ENCODE measurements around the gene APOL2.
"Not testable (repeated sequence)": the region's sequence is repeated elsewhere in the genome, so short reads cannot be mapped to it uniquely, and the experiment has no call there.

The APOL2 gene

DNA sequence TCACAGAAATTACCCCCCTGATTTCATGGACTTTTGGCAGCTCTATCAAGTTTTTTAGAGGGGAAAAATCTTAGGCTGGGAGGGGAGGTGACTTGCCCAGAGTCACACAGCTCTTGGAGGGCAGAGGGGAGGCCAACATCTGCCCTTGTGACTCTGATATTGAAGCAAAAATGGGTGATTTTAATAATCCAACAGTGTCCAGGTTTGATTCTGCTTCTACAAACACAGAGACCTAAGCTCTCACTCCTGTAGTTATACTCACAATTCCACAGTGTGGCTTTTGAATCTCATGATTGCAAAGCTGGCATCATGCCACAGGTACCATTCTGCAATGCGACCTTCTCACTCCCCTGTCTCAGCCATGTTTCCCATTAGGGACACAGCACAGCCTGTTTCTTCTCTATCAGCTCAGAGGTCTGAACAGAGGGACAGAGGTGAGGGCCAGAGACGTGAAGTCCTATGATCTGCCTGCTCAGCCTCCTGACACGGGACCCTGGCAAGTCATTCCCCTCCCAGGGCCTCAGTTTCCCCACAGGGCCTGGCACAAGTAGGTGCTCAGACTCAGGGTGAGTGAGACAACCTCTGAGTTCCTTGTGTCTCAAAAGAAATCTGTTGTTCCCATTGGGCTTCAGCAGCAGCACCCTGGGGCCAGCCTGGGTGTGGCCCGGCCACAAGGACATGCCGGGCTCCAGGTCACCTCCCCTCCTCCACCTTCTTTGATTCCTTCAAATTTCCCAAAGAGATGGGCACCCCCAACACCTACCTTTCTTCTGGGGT, 766 bp downstream of the APOL2 start:
- peak; percentile 47 for DNase-seq

DNA sequence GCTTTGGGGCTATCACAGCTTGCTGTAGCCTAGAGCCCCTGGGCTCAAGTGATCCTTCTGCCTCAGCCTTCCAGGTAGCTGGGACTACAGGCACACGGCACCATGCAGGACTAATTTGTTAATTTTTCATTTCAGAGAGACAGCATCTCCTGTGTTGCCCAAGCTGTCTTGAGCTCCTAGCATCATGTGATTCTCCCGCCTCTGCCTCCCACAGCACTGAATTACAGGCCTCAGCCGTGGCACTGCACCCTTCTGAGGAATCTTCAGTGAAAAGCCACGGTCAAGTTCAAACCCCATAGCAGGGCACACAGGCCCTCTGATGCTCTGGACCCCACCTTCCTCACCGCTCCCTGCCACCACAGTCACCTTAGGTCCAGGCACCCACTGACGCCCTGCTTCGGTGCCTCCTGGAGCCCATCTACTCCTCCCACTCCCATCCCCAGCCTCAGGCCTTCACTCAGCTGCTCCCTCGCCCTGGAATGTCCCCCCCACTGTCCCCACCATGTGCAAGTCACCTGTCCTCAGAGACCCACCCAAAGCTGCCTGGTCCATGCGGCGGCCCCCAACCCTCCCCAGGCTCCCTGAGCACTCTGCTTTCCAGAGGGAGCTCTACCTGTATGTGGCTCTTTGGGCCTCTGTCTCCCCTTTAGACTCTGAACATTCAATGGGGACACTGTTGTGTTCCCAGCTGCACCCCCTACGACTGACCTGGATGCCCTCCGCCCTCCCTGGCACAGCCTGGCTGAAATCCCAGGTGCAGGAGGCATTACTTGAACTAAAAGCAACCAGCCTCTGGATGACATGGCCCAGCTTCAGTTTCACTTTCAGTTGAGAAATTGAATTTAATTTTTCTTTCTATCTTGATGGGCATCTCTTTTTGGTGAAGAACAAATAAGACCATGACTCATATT, 1.6 kb downstream of the APOL2 start:
- DNase-seq = no peak

DNA sequence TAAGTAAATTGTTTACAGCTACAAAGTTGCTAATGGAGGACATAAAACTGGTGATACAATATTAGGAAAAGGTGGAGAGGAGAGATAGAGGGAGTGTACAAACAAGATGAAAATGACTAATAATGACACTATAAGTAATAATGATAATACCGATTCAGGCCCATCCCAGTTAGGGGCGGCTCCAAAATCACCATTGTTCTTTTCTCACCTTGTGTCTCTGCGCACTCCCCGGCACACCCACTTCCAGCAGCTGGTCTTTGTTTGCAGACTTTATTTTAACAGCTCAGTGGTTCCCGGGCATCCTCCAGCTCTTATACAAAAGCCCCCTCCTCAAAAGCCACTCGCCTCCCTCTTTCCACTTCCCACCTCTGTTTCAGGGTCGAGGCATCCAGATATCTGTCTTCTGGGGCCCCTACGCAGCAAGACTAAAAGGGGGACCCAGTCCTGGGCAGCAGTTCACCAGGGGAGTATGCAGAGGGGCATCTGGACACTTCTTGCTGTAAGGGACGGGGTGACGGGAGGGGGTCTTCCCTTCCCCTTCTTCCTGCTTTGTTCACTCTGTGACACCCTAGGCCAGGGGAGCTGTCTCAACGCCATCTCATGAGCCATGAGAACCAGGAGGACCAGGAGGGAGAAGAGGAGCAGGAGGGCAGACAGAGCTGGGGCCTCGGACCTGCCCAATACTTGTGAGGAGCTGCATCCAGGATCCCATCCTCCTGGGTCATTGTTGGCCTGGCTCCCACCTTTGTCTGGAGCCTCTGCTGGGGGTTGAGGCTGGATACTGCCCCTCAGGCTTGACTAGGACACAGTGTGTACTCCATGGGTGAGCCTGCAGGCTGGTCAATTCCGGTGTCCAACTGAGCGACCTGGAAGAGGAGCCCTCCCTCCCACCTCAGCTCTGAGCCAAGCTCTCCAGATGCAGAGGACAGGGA, 2.7 kb downstream of the APOL2 start:
- DNase-seq = no peak

DNA sequence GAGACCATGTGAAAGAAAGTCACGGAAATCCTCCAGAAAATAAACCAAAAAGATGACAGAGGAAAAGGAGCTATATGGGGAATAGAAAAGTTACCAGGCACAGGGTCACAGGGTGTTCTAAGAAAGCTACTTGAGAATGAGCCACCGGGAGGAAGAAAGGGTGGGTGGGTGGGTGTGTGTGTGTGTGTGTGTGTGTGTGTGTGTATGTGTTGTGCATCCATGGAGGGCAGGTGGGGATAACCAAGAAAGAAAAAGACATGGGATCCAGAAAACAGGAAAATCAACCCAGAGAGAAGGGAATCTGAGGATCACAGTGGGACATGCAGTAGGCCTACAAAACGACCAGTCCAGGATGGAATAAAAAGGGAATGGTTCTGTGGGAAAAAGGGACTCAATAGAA, 3.7 kb downstream of the APOL2 start:
- DNase-seq = no peak

DNA sequence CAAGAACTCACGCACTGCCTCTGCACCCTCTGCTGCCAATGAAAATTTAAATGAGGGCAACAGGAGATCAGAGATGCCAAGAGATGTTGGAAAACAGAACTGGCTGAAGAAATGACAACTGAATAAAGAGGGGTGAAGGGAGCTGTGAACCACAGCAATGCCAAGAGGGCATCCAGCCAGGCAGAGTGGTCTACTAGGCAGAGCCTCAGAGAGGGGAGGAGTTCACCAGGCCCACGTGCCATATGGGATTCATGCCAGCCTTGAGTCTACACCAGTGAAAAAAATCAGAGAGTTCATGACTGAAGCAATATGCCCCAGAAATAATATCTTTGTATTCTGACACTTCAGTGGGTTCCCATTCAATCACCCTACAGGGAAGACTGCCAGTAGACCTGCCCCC, 4.4 kb downstream of the APOL2 start:
- DNase-seq = no peak

DNA sequence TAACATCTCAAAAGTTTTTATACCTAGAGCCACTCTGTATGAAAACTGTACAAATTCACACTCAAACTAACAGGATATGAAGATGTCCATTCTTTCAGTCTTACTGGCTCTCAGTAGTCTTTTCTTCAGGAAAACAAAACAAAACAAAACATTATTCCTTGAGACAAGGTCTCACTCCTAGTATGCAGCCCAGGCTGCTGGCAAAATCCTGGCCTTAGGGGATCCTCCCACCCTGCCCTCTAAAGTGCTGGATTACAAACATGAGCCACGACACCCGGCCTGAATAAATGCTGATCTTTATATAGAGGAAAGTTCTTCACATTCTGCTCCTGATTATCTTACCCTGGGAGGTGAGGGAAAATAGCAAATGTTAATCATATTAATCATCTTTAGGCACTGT, 5.1 kb downstream of the APOL2 start:
- DNase-seq = no peak

DNA sequence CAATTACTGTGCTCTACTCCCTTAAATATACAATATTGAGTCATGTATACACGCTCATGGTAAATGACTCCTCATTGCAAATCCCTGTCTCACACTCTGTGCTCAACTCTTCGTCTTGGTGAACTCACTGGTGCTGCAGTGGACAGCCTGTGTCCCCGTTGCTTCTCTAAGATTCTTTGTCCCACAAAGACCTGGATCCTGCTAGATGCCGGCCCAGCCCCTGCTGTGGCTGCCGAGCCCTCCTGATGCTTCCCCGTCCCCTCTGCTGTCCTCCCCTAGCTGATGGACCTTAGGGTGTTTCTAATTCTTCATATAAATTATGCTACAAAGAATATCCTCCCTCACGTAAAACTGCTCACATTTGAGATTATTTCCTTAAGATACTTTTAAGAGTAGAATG, 5.5 kb downstream of the APOL2 start:
- DNase-seq = no peak

DNA sequence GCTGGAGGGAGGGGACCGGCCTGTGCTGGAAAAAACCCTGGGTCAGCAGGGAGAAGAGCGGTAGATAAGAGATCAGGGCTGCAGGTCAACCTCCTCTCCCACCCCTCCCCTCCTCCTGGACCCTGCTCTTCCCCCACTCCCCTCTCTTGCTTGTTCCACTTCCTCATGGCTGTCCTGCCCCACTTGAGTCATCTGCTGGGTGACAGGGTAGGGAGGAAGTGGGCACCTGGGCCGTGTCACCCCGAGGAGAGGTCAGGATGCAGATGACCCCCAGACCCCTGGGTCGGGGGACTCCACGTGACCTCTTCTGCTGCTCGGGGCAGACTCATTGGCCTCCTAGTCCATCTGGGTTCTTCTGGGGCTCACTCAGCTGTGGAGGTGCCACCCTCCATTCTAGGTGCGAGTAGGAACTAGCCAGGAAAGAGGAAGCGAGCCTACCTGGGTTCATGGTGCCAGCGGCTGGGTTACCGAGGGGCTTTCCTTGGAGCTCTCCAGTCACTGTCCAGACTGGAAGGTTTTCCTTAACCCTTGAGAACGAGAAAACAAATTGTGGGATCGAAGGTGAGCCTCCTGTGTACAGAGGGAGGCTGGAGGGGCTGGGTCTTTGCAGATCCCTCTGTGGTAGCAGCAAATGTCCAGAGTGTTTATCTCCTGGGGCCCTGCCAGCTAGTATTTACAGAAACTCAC, 6.5 kb downstream of the APOL2 start:
- DNase-seq = no peak

DNA sequence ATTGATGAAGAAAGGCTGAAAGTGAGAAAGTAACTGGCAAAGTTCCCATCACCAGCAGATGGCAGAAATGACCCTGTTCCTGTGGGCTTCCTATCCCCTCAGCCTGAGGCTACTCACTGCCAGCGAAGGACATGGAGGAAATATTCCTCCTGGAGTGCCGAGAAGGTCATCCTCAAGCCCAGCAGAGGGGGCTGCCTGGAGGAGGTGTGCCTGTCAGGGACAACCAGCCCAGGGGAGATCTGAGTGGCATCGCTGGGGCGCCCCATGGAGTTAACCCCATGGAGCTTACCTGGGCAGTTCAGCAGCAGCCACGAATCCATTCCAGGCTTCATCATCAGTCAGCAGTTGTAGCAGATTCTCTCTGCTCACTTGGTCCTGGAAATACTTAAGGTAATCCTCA, 8.3 kb downstream of the APOL2 start:
- DNase-seq = not testable (repeated sequence)

DNA sequence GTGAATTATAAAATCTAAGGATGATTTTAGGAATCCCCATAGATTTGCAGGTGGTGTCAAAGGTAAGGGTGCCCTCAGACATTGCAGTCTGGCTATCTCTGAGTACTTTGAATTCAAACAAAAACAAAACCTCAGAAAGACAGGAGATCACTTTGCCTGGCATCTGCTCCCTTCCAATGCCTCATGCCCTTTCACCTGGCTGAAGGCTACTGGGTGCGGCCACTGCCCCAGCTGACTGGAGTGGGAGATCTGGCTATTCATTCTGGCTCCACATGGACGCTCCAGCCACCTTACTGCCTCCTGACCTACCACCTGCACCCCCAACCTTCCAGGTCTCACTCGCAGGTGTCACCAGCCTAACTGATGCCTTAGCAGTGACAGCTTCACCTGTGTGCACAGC, 9.7 kb downstream of the APOL2 start:
- DNase-seq = not testable (repeated sequence)

DNA sequence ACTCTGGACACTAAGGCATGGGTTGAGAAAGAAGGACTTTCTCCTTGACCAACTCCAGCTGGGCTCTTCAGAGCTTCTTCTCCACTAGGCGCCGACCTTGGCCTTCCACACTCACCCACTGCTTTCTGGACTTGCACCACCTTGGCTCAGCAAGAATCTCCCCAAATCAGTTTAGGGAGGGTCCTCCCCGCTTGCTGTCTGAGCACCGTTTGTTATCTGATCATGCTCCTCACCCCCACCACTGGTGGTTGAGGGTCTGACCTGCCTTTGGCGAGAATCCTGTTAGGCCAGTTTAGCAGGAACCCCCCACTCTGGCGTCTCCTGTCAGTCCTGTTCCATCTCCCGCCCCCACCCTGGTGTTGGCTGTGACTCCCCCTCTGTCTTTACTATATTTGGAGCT, 10.4 kb downstream of the APOL2 start:
- DNase-seq = no peak

DNA sequence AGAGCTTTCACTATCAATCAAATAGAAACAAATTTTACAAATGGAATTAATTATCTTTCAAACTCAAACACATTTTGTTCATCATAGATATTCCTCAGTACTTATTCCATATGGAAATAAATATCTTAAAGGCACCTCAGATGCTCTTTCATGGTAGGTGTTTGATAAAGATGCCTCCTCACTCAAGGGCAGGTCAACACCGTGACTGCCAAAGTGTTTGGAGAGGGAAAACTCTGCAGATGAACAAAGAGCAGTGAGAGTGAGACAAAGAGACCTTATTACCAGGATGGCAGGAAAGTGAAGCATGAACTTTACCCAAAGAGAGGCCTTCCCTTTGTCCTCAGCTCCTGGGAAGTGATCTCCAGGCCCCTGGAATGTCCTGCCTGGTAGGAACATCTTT, 11.0 kb downstream of the APOL2 start:
- not testable (repeated sequence) for DNase-seq

DNA sequence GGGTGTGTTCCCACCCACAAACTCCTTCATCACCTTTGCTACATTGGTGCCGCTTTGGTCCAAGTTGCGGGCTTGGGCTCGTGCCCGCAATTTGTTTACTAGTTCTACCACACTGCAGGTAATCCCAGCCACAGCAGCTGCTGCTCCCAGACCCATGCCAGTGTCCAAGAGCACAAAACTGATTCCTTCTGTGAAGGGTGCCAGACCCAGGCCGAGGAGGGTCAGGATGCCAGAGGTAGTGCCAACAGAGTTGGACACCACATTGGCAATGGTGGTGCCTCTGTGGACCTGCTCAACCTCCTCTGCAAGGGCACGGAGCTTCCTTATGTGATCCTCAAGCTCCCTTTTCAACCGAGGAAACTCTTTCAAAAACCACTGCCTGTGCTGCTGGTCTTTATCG, 11.5 kb downstream of the APOL2 start:
- DNase-seq = no peak

DNA sequence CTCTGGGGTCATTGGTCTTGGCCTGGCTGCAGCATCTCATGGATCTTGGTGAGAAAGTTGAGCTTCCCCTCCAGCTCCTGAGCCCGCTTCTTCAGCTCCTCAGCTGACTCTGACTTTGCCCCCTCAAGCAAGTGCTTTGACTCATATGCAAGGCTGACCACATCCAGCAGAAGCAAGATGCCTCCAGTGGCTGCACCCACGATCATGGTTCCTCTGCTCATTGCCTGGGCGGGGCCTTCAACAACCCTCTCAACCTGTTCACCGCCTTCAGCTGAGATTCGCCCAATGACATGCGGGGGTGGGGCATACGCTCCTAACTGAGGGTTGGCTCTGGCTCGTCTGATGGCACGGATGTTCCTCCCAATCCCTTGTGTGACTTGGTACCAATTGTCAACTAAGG, 11.9 kb downstream of the APOL2 start:
- DNase-seq = no peak

DNA sequence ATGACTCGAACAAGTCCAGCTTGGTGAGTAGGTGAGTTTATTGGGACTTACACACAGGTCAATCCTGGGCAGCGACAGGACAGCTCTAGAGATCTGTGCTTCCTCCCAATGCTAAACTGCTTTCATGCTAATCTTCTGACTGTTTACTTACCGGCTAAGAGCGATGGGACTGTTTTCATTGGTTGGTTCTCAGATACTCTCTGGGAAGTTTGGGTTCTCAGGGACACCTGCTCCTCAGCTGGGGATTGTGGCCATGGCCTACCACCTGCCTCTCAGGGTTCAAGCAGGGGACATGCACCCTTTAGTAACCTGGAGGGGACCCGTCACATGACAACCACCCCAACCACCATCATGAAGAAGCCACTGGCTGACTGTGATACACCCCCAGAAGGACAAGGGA, 13.1 kb downstream of the APOL2 start:
- DNase-seq = no peak

DNA sequence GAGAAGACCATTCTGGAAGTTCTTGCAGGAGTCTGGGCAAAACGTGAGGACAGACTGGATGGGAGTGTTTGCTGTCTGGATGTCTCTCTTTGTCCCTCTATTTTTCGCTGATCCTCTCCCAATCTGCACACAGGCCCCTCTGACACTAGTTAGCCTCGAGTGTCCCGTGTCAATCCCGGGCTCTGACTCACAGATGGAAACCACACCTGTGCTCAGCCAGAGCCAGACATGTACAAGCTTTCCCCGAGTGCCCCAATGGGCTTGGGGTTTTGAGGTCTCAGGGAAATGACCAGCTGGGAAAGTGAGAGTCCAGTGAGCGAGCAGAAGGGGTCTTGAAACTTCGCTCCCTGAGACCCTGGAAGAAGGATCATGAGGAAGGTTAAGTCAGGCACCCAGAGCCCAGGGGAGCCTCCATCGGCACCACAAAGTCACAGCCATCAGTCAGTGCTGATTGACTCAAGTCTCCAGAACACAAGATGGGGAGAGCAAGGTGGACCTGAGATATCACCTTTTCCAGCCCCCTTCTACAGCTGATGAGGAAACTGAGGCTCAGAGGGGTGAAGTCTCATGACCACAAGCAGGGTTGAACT, 13.9 kb downstream of the APOL2 start:
- DNase-seq = no peak

DNA sequence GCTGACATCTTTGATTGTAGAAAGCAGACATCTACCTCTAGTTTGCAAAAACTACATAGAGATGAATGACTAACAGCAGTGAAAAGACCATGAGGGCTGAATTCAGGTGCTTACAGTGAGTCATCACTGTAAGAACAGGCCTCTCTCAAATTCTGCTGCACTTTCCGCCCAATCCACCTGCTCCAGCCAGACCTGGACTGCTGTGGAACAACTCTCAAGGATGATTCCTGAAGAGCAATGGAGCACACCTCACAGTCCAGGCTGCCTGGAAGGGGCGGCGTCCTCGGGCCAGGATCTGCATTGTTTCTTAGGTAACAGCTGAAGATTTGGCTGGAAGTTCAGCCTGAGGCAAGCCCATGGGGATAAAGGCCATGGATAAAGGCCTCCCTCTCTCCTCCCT, 15.1 kb downstream of the APOL2 start:
- no peak for DNase-seq

DNA sequence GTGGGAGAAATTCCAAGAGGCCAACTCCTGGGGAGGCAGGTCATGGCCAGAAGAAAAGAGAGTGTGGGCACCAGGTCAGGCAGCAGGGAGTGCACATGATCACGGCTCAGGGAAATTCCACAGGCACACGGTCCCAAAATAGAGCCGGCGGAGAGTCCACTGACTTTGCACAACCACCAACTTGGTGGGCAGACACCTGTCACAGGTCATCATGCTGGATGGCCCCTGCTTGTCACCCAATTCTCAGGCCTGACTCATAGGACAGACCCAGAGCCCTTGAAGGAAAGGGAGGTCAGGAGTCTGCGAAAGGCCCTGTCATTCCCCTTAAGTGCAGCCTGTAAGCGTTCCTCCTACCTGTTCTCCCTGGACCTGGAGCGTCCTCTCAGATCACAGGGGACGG, 15.8 kb downstream of the APOL2 start:
- DNase-seq = no peak

DNA sequence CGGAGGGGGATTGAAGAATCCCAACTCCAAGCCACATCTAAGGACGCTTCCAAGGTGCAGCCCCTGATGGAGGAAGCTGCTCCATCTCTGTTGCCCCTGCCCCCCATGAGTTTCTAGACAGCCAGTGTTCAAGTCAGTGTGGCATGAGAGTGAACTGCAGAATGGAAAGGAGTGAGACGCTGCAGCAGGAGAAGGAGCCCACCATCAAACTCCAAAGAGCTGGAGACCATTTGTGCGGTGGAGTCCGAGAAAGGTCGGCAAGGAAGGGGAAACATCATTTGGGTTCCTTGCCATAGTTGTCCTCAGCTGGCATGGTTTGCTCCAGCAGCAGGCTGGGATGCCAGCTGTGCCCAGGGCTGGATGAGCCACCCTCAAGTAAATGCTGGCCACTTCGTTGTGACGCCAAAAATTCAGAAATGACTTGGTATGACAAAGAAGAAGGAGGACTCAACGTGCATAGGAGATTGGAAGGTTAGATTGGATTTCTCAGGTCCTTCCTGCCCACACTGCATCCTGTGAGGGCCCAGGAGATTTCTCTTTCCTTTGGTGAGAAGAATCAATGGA, 16.4 kb downstream of the APOL2 start:
- DNase-seq = no peak

DNA sequence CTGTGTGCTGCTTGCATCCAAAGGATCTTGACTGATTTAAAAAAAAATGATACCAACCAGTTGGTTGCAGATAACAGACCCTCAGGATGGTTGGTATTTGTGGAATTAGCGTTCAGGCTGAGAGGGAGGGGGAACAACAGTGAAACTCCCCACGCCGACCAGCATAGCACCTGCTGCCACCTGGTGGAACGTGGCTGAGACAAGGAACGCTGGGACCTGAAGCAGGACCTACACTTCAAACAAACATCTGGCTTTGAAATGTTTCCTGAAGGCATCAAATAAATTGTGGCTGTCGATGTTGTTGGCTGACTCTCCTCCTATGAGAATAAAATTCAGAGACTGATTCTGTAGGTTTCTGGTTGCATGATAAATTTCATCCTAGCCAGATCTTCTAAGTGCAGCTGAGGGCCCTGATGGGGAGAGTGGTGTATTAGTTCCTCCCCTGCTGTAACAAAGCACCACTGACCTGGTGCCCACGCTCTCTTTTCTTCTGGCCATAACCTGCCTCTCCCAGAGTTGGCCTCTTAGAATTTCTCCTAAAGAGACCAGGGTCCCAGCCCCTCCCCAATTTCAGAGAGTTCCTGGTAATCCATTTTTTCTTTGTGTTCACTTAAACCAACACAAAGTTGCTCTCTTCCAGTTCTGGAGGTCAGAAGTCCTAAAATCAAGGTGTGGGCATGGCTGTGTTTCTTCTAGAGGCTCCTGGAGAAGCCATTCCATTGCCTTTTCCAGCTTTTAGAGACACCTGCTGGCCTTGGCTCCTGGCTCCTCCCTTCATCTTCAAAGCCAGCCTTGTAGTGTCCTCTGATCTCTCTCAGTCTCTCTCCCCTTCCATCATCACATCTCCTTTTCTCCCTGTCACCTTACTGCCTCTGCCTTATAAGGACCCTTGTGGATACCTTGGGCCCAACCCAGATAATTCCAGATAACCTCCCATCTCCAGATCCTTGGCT, 17.3 kb downstream of the APOL2 start:
- peak; percentile 49 for DNase-seq
